Sigmoid colon (tissue), 7 donors: Measurements from ENCODE around the gene WNT6. TPM values are rescaled to one million over a fixed set of nuclear protein-coding genes. Genes with fewer than 3 reads are reported as not detected.

Source experiments
- DNase-seq: peaks from one replicate; pipeline ENCODE4 v3.0.0-alpha.2; 2019
- H3K27ac ChIP-seq, 4 donors: fragments of 200-600 bp; sonication (generic); one replicate each; pipeline ENCODE4 v1.5.1; 2016 to 2019; ENCODE audit warnings: mild to moderate bottlenecking in 1 of 4
- H3K27me3 ChIP-seq, 3 donors: fragments of 200-600 bp; sonication (generic); one replicate each; pipeline ENCODE4 v1.5.1; 2019; ENCODE audit warnings: mild to moderate bottlenecking in 1 of 3
- H3K36me3 ChIP-seq, 4 donors: fragments of 200-600 bp; sonication (generic); one replicate each; pipeline ENCODE4 v1.5.1; 2016 to 2019
- H3K4me1 ChIP-seq, 4 donors: fragments of 200-600 bp; sonication (generic); one replicate each; pipeline ENCODE4 v1.5.1; 2017 to 2019
- H3K4me3 ChIP-seq, 4 donors: fragments of 200-600 bp; sonication (generic); one replicate each; pipeline ENCODE4 v1.5.1; 2017 to 2019; ENCODE audit warnings: mild to moderate bottlenecking in 2 of 4, moderate library complexity in 1 of 4
- H3K9me3 ChIP-seq, 4 donors: fragments of 200-600 bp in 3 of 4; sonication (generic) in 3 of 4; one replicate each; pipeline versions ENCODE4 v1.5.1 to v1.6.1; 2013 to 2019
- EP300 ChIP-seq, 4 donors: sonication (generic); formaldehyde crosslinking; IDR thresholded peaks; one replicate each; pipeline ENCODE4 v1.6.1; 2017; ENCODE audit warnings: antibody characterized with exemption in 4 of 4
- POLR2A ChIP-seq, 2 donors: fragments of 450-650 bp; IDR thresholded peaks; one replicate each; pipeline ENCODE4 v1.6.1; 2016; ENCODE audit warnings: antibody characterized with exemption in 2 of 2, mild to moderate bottlenecking in 2 of 2, moderate library complexity in 2 of 2
- POLR2AphosphoS5 ChIP-seq, 4 donors: sonication (generic); formaldehyde crosslinking; IDR thresholded peaks; one replicate each; pipeline ENCODE4 v1.6.1; 2017; ENCODE audit warnings: antibody characterized with exemption in 4 of 4
- WGBS, 2 donors: extraction: QIAGEN DNeasy Blood & Tissue Kit; methylation state at CpG; one replicate each; pipeline ENCODE4 v1.1.7; 2013; 5-methylcytosine and 5-hydroxymethylcytosine counted together
- intact Hi-C: fragments of 100-400 bp; cut with DNase I; formaldehyde crosslinking; loops from one replicate; pipeline ENCODE4 v1.15.1; 2023
- polyA plus RNA-seq, 3 donors: library from polyadenylated mRNA; stranded (reverse); fragments of 200-250 nt; gene quantifications; one replicate each; pipeline ENCODE4 v1.2.3, GENCODE V29; 2013
- total RNA-seq, 4 donors: library from RNA; depleted of rRNA; stranded (reverse); fragments of >200 nt; gene quantifications; one replicate each; pipeline ENCODE4 v1.1.0, GENCODE V29; 2016
- TF ChIP-seq, protein P1 (sequence below), 4 experiments: fragments of 450-650 bp in 3 of 4; fragments of 200-600 bp in 1 of 4; IDR thresholded peaks; one replicate each; pipeline ENCODE4 v1.5.1; 2016 to 2019; ENCODE audit warnings: antibody characterized with exemption in 4 of 4, mild to moderate bottlenecking in 3 of 4, moderate library complexity in 2 of 4
- donor health status: healthy with polysubstance abuse.
- donor health status: Bipolar disorder and iron deficiency.
- donor health status: healthy.

The WNT6 gene
- total and polyA plus RNA-seq, 7 donors: 1.5 to 3.9 (median 2.9) TPM; not detected in 2

DNA sequence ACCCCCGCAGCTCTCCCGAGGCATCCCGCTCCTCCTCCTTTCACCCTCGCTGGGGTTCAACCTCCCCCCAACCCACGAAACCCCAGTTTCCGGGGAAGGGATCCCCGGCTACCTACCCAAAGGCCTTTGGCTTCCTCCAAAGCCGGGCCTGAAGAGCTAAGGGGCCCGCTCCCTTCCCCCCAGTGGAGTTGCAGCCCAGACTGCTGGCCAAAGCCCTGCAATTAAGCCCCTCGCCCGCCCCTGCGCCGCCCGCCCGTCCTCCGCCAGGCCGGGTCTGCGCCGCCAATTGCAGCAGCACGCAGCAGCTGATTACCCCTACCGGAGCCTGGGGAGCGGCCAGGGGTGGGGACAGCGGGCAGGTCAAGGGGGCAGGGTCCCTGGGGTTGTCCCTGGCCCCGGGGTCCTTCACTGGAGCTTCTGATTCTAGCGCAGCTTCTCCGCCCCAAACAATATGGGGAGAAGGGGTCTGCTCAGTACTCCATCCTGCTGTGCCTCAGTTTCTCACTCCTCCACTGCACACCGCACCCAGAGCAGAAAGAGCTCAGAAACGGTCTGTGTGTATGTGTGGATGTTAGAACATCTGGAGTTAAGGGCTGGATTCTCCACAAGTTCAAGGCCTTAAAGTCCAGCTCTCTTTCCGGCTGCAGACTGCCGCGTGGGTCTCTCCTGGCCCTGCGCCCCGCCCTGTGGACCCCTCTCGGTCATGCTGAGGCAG is 37.9 kb downstream of the WNT6 start:
- peaks cover 0 to 36% (median 31%) of the 10 kb centered on the region in 4 donors for H3K4me1 ChIP-seq
- DNase-seq: no peak
- H3K4me3 ChIP-seq: no peak overlapping the region
- no peak overlapping the region for H3K27ac ChIP-seq
- intact Hi-C loops: loop anchor here (1.0 to 2.0 kb wide), 2 partner anchors 21 to 44 kb away; no protein-coding TSS in a partner anchor
- TF ChIP-seq EP300 (IDR thresholded peaks at IDR 0.05) (no peak), POLR2AphosphoS5 (IDR thresholded peaks at IDR 0.05) (no peak)
- TF ChIP-seq, protein P1, sequence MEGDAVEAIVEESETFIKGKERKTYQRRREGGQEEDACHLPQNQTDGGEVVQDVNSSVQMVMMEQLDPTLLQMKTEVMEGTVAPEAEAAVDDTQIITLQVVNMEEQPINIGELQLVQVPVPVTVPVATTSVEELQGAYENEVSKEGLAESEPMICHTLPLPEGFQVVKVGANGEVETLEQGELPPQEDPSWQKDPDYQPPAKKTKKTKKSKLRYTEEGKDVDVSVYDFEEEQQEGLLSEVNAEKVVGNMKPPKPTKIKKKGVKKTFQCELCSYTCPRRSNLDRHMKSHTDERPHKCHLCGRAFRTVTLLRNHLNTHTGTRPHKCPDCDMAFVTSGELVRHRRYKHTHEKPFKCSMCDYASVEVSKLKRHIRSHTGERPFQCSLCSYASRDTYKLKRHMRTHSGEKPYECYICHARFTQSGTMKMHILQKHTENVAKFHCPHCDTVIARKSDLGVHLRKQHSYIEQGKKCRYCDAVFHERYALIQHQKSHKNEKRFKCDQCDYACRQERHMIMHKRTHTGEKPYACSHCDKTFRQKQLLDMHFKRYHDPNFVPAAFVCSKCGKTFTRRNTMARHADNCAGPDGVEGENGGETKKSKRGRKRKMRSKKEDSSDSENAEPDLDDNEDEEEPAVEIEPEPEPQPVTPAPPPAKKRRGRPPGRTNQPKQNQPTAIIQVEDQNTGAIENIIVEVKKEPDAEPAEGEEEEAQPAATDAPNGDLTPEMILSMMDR (IDR thresholded peaks at IDR 0.05): no peak
- H3K27me3 ChIP-seq: peaks cover 42 to 99% (median 88%) of the 10 kb centered on the region in 3 donors
- H3K9me3 ChIP-seq: no peaks in the 10 kb centered on the region
- WGBS, 2 donors: 4 to 6% methylated on average over 34 of the region's 34 CpGs
- H3K36me3 ChIP-seq: no peaks in the 10 kb centered on the region

DNA sequence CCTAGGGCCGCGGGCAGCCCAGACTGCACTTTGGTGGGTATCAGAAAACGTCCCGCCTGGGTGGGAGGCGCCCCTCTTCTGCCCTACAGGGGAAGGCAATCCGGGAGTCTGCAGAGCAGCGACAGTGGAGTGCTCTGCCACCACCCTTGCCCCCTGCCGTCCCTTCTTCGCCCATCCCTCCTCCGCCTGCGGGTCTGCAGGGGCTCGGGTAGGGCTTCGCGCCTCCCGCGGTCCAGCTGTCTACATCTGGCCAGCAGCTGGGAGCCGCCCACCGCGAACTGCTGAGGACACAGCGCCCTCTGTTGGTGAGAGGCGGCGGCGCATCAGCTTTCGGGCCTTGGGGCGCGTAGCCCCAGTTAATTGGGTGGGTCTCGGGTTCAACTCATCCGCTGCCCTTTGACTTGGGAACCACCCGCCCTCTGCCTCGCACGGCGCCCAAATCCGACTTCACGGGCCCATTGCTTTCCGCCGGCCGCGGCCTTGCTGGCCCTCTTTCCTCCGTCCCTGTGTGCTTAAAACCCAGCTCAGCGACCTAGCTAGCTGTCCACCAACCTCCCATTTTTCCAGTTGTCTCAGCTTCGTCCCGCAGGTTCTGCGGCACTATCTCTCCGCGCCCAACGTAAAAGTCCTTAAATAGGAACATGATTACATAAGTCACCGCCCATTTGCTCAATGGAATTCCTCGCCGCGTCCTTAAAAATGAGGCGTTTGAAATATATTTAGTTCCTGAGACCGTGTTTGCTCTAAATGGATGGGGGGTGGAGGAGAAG is 38.7 kb downstream of the WNT6 start:
- intact Hi-C loops: loop anchor here (1.0 to 2.0 kb wide), 2 partner anchors 21 to 45 kb away; no protein-coding TSS in a partner anchor
- no peaks in the 10 kb centered on the region for H3K36me3 ChIP-seq
- peak; percentile 79 for DNase-seq
- peaks cover 42 to 99% (median 90%) of the 10 kb centered on the region in 3 donors for H3K27me3 ChIP-seq
- H3K4me1 ChIP-seq: peaks cover 0 to 28% (median 24%) of the 10 kb centered on the region in 4 donors
- no peak for TF ChIP-seq POLR2A (IDR thresholded peaks at IDR 0.05)
- TF ChIP-seq EP300 (IDR thresholded peaks at IDR 0.05): no peak
- no peak for TF ChIP-seq POLR2AphosphoS5 (IDR thresholded peaks at IDR 0.05)
- TF ChIP-seq, protein P1 (IDR thresholded peaks at IDR 0.05): peak; percentile 78 to 97 (median 92)
- H3K9me3 ChIP-seq: no peaks in the 10 kb centered on the region
- WGBS, 2 donors: 3 to 4% methylated on average over 52 of the region's 52 CpGs
- no peak overlapping the region for H3K4me3 ChIP-seq
- no peak overlapping the region for H3K27ac ChIP-seq

DNA sequence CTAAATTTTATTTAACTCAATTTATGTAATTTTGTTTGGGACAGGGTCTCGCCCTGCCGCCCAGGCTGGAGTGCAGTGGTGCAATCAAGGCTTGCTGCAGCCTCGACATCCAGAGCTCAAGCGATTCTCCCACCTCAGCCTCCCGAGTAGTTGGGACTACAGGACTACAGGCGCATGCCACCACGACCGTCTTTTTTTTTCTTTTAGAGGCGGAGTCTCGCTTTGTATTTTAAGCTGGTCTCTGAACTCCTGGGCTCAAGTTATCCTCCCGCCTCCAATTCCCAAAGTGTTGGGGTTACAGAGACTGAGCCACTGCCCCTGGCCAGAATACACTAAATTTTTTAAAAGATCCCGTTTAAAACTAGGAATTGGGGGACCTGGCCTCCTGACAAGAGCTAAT is 39.5 kb downstream of the WNT6 start:
- H3K27me3 ChIP-seq: peaks cover 35 to 99% (median 87%) of the 10 kb centered on the region in 3 donors
- H3K27ac ChIP-seq: no peak overlapping the region
- H3K4me3 ChIP-seq: no peak overlapping the region
- no peaks in the 10 kb centered on the region for H3K9me3 ChIP-seq
- H3K36me3 ChIP-seq: no peaks in the 10 kb centered on the region
- no peak for DNase-seq
- TF ChIP-seq EP300 (IDR thresholded peaks at IDR 0.05) (no peak), POLR2A (IDR thresholded peaks at IDR 0.05) (no peak), POLR2AphosphoS5 (IDR thresholded peaks at IDR 0.05) (no peak)
- TF ChIP-seq, protein P1 (IDR thresholded peaks at IDR 0.05): no peak
- WGBS, 2 donors: 23 to 32% methylated on average over 12 of the region's 12 CpGs
- intact Hi-C loops: loop anchor here (2.0 kb wide), 1 partner anchor 22 kb away; no protein-coding TSS in a partner anchor
- H3K4me1 ChIP-seq: peaks cover 0 to 26% (median 22%) of the 10 kb centered on the region in 4 donors

DNA sequence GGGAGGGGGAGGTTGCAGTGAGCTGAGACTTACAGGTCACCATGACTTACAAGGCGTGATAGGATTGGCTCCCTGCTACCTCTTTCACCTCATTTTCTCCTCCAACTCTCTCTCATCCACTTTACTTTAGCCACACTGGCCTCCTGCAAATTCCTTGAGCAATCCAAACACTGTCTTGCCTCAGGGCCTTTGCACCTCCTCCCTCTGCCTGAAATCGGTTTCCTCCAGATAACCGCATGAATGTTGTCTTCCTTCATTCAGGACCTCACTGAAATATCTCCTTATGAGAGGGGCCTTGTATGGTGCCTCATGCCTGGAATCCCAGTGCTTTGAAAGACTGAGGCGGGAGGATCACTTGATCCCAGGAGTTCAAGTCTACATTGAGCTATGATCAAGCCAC is 42.8 kb downstream of the WNT6 start:
- H3K27ac ChIP-seq: no peak overlapping the region
- DNase-seq: no peak
- no peaks in the 10 kb centered on the region for H3K9me3 ChIP-seq
- TF ChIP-seq EP300 (IDR thresholded peaks at IDR 0.05) (no peak), POLR2A (IDR thresholded peaks at IDR 0.05) (no peak), POLR2AphosphoS5 (IDR thresholded peaks at IDR 0.05) (no peak)
- TF ChIP-seq, protein P1 (IDR thresholded peaks at IDR 0.05): no peak
- H3K36me3 ChIP-seq: no peaks in the 10 kb centered on the region
- 90 to 92% methylated on average over 4 of the region's 4 CpGs for WGBS, 2 donors
- intact Hi-C loops: no loop called here
- peaks cover 3 to 84% (median 54%) of the 10 kb centered on the region in 3 donors for H3K27me3 ChIP-seq
- H3K4me3 ChIP-seq: no peak overlapping the region
- H3K4me1 ChIP-seq: peaks cover 0 to 15% (median 12%) of the 10 kb centered on the region in 4 donors
